T-helper 17 cell (primary cell): ENCODE results near the gene SH3RF3. TPM values are rescaled to one million over a fixed set of nuclear protein-coding genes. Genes with fewer than 3 reads are reported as not detected.

ENCODE experiments used
- ATAC-seq: fragments of 150-1000 bp; cut with Tn5 transposase; 2 replicates; pipeline ENCODE4 v1.10.0; 2021; ENCODE audit warnings: mild to moderate bottlenecking, moderate library complexity
- DNase-seq, 3 donors: peaks; one replicate each; pipeline versions ENCODE4 v3.0.0 to v3.0.0-alpha.2; 2020 to 2021
- H3K9me3 ChIP-seq: one replicate; pipeline ENCODE4 v1.7.0; 2013; ENCODE audit warnings: low read length, mild to moderate bottlenecking; ENCODE audit not compliant: control insufficient read depth, poor library complexity, severe bottlenecking
- H3K27ac Mint-ChIP-seq: one replicate; pipeline ENCODE4 v1.8.0; 2022; ENCODE audit warnings: mild to moderate bottlenecking, moderate library complexity, mixed read lengths
- H3K27me3 Mint-ChIP-seq: one replicate; pipeline ENCODE4 v1.8.0; 2022; ENCODE audit warnings: mixed read lengths
- H3K36me3 Mint-ChIP-seq: one replicate; pipeline ENCODE4 v1.8.0; 2022; ENCODE audit warnings: low read depth, mixed read lengths
- H3K4me1 Mint-ChIP-seq: one replicate; pipeline ENCODE4 v1.8.0; 2022; ENCODE audit warnings: mild to moderate bottlenecking, mixed read lengths
- H3K4me3 Mint-ChIP-seq: one replicate; pipeline ENCODE4 v1.8.0; 2022; ENCODE audit warnings: mild to moderate bottlenecking, moderate library complexity, mixed read lengths
- total RNA-seq, 4 donors: library from RNA in 2 of 4; stranded (reverse) in 2 of 4; gene quantifications; one replicate each; pipeline ENCODE4 v1.2.3 and lab custom pipeline; 2022 to 2026

The SH3RF3 gene
- total RNA-seq, 2 donors from 2014 or later = 0.16 to 0.27 TPM

DNA sequence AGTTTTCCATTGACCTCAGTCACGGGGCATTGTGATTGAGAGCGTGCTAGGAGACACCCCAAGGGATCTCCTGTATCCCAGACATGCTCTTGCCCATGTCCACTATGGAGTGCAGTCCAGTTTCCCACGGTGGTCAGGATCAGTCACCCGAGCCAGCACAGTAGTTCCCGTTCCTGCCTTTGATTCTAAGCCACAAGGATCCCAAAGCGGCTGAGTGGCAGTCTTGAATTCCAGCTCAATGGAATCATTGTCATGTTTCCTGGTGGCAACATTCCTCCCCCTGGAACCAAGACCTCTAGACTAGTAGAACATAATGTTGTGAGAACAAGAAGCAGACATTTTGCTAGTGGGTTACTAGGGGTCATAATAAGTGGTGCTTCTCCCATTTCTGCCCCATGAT lies 330.5 kb downstream of the SH3RF3 start:
- no peaks in the 10 kb centered on the region for H3K36me3 Mint-ChIP-seq
- ATAC-seq = no peak

DNA sequence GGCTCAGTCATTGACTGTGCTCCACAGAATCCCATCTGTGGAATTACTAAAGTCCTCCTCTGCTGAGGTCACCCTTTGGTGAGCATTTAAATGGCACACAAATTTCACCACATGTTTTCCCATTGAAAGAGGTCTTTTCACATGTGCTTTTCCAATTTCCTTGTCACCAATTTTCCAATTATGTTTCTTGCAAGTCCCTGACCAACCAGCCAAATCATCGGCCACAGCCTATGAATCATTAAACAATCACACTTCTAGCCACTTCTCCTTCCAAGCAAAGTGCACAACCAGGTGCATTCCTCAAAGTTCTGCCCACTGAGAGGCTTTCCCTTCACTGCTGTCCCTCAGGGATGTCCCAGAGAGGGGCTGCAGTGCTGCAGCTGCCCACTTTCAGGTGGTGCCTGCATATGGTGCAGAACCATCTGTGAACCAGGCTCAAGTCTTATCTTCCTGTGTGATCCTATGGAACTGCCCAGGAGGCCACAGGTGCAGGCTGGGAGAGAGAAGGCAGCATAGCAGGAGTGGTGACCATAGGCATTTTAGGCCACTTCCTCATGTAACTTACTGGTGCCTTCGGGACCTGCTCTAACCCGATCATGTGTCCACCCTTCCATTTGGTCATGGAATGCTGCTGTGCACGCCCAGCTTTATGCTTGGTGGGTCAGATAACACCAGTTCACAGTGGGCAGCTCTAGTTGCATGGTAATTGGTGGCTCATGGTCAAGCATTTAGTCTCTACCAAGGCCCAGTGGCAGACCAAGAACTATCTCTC lies 331.7 kb downstream of the SH3RF3 start:
- no peak overlapping the region for H3K4me3 Mint-ChIP-seq
- H3K27me3 Mint-ChIP-seq = peaks cover 19% of the 10 kb centered on the region
- no peaks in the 10 kb centered on the region for H3K36me3 Mint-ChIP-seq
- no peaks in the 10 kb centered on the region for H3K9me3 ChIP-seq
- H3K27ac Mint-ChIP-seq = no peak overlapping the region
- no peaks in the 10 kb centered on the region for H3K4me1 Mint-ChIP-seq
- DNase-seq = no peak
- ATAC-seq = no peak

More for the DNA sequence above, 330.5 kb downstream of the SH3RF3 start:
- no peak overlapping the region for H3K27ac Mint-ChIP-seq
- no peak for DNase-seq
- H3K9me3 ChIP-seq = no peaks in the 10 kb centered on the region
- H3K27me3 Mint-ChIP-seq = peaks cover 22% of the 10 kb centered on the region
- H3K4me3 Mint-ChIP-seq = no peak overlapping the region
- no peaks in the 10 kb centered on the region for H3K4me1 Mint-ChIP-seq

DNA sequence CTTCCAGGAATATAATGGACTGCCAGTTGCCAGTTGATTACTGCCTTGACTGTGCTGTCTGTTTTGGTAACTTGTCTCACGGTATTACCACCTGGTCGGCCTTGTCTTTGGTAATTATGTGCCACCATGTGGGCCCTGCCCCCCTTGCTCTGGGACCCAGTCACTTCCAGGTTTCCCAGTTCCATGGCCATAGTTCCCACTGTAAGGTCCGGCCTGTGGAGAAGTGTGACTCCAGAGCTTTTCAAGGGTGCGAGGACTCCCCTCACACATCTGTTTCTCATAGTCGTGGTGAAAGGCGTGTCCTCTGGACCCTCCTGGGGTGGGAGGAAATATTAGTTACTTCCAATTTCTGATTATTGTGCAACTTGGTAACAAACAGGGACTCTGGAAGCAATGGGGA lies 334.2 kb downstream of the SH3RF3 start:
- H3K4me3 Mint-ChIP-seq = no peak overlapping the region
- no peaks in the 10 kb centered on the region for H3K4me1 Mint-ChIP-seq
- no peak overlapping the region for H3K27ac Mint-ChIP-seq
- DNase-seq (no peak), ATAC-seq (no peak)
- peaks cover 23% of the 10 kb centered on the region for H3K27me3 Mint-ChIP-seq
- H3K36me3 Mint-ChIP-seq = no peaks in the 10 kb centered on the region
- H3K9me3 ChIP-seq = no peaks in the 10 kb centered on the region

DNA sequence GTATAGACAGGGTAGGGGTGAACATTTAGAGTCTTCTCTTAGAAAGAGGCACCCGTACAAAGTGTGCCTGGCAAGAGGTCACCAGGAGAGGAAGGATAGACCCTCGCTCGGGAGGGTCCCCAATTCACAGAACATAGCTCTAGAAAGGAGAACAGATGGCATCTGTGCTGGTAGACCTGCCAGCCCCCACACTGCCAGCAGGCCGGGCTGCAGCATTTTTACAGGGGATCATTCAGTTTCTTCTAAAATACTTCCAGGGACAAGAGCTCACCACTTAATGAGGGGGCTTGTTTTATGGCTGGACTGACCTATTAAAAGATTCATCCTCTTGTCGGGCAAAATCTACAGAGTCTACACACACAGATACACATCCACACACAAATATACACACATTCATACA lies 334.9 kb downstream of the SH3RF3 start:
- no peak overlapping the region for H3K4me3 Mint-ChIP-seq
- no peaks in the 10 kb centered on the region for H3K4me1 Mint-ChIP-seq
- no peaks in the 10 kb centered on the region for H3K9me3 ChIP-seq
- ATAC-seq (no peak), DNase-seq (no peak)
- H3K36me3 Mint-ChIP-seq = no peaks in the 10 kb centered on the region
- H3K27me3 Mint-ChIP-seq = peaks cover 24% of the 10 kb centered on the region
- no peak overlapping the region for H3K27ac Mint-ChIP-seq

DNA sequence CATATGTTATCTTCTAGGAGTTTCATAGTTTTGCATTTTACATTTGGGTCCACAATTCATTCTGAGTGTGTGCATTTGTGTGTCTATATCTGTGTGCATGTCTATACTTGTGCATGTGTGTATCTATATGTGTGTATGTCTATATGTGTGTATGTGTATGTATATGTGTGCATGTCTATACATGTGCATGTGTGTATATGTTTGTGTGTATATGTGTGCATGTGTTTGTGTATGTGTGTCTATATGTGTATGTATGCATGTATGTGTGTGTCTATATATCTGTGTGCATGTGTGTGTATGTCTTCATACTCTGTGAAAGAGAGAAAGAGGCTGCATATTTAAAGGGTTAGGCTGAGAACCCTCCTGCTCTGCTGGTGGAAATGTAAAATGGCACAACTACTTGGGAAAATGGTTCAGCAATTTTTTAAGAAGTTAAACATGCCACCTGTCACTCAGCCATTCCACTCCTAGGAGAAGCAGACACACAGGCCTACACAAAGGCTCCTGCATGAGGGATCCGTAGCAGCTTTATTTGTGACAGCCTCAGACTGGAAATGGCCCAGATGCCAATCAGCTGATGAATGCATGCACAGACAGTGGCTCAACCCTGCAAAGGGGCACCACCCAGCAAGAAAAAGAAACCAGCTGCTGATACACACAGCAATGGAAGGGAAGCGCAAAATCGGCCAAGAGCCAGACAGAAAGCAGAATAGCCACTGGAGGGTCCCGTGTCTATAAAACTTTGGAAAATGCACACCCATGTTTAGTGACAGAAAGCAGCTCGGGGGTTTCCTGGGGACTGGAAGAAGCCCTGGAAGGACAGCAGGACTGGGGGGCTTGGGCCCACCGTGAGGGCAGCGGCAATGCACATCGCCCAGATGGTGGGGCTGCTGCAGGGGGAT lies 337.9 kb downstream of the SH3RF3 start:
- no peak overlapping the region for H3K4me3 Mint-ChIP-seq
- no peaks in the 10 kb centered on the region for H3K9me3 ChIP-seq
- no peaks in the 10 kb centered on the region for H3K4me1 Mint-ChIP-seq
- DNase-seq = no peak
- ATAC-seq = no peak
- H3K36me3 Mint-ChIP-seq = no peaks in the 10 kb centered on the region
- no peak overlapping the region for H3K27ac Mint-ChIP-seq
- H3K27me3 Mint-ChIP-seq = peaks cover 21% of the 10 kb centered on the region

DNA sequence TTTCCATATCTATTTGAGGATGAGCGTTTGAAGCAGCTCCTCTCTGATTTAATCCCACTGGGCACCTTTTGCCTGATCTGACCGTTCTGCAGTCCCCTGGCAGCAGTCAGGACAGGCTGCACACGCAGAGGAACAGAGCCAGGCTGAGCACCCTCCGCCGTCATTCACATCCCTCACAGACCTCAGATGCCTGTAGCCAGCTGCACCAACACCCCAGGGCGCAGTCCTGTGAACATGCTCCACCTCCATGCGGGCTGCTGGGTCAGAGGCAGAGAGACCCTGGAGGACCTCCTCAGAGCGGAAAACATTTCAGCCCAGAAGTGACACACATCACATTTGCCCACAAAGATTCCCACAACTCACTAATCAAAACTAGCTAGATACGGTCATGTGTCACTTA lies 338.7 kb downstream of the SH3RF3 start:
- H3K4me3 Mint-ChIP-seq = no peak overlapping the region
- H3K27ac Mint-ChIP-seq = no peak overlapping the region
- no peaks in the 10 kb centered on the region for H3K9me3 ChIP-seq
- no peaks in the 10 kb centered on the region for H3K4me1 Mint-ChIP-seq
- no peaks in the 10 kb centered on the region for H3K36me3 Mint-ChIP-seq
- DNase-seq (no peak), ATAC-seq (no peak)
- peaks cover 21% of the 10 kb centered on the region for H3K27me3 Mint-ChIP-seq

DNA sequence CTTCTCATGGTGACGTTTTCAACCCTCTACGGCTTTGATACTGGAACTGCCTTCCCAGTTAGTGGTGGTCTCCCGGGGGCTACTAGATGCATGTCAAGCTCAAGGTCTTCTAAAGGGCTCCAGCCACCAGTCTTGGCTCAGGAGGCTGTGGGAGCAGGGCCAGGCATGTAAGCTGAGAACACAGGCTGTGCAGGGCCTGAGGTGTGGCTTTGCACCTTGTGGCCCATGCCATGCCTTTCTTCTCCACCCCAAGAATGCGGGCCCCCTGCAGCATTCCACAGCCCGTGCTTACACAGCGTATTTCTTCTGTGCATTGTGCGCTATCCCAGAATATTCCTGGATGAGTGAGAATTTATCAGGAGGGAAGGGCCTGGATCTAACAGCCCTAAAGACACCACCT lies 339.9 kb downstream of the SH3RF3 start:
- Mint-ChIP-seq H3K27me3 (peaks cover 24% of the 10 kb centered on the region), H3K27ac (no peak overlapping the region), H3K4me3 (no peak overlapping the region), H3K4me1 (peaks cover 2% of the 10 kb centered on the region), H3K36me3 (no peaks in the 10 kb centered on the region)
- ATAC-seq (no peak), DNase-seq (no peak)
- H3K9me3 ChIP-seq = no peaks in the 10 kb centered on the region

DNA sequence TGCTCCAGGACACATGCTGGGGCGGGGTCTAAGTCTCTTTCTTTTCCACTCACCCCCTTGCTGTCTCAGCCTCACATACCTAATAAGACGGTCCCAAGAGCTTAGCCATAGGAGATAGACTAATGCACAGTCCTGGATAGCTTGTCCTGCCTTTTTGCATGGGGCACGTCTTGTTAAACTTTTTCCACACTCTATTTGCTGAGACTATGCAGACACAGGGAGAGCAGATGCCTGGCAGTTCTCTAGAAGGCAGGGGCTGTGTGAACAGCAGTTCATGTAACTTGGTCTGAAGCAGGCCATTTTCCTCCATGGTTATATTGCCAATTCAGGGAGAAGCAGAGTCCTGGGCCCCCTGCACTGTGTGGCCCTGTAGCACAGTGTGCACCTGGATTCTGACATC lies 342.7 kb downstream of the SH3RF3 start:
- H3K27ac Mint-ChIP-seq = no peak overlapping the region
- ATAC-seq (no peak), DNase-seq (no peak)
- H3K9me3 ChIP-seq = no peaks in the 10 kb centered on the region
- H3K27me3 Mint-ChIP-seq = peaks cover 28% of the 10 kb centered on the region
- H3K36me3 Mint-ChIP-seq = no peaks in the 10 kb centered on the region
- peaks cover 2% of the 10 kb centered on the region for H3K4me1 Mint-ChIP-seq
- H3K4me3 Mint-ChIP-seq = no peak overlapping the region

DNA sequence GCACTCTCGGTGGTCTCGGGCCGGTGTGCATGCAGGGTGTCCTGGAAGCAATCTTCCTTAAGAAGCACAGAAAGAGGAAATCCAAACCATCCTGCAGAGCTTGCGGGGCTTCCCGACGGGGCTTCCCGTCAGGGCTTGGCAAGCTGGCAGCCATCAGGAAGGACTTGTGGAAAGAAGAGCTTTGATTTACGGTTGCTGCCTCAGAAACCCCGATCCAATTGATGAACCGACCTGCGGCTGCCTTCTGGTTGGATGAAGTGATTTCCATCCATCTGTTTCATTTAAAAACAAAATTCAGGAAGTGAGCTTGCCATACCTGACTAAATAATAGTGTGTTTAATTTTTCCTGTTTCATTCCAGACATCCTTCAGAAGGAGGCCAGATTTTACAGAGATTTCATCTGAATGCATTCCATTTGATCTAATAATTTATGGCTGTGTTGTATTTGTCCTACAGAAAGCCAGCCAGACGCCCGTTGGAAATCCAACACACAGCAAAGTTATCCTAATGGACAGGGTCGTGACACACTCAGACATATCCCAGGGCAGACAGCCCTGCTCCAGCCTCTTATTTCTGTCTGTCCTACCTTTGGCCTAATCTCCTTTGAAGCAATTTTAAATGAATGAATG lies 343.4 kb downstream of the SH3RF3 start:
- Mint-ChIP-seq H3K36me3 (no peaks in the 10 kb centered on the region), H3K4me1 (peaks cover 2% of the 10 kb centered on the region), H3K27me3 (peaks cover 21% of the 10 kb centered on the region), H3K4me3 (no peak overlapping the region), H3K27ac (no peak overlapping the region)
- no peaks in the 10 kb centered on the region for H3K9me3 ChIP-seq
- ATAC-seq (no peak), DNase-seq (no peak)

DNA sequence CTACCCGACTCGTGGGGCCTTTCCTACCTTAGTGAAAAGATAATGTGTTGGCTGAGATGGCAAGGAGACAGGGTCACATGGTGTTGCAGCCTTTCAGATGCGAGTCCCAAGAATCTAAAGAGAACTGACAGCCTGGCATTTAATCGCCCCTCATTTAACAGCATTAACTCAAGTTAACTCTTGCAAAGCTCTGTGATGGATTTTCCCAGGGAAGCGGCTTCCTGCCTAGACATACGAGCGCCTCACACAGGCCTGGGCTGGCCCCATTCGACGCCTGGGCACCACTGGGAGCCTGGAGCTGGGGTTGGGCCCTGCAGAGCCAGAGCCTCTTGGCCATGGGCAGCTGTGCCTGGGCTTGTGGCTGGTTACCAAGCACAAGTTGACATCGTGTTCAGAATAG lies 344.0 kb downstream of the SH3RF3 start:
- no peak for DNase-seq
- Mint-ChIP-seq H3K36me3 (no peaks in the 10 kb centered on the region), H3K27me3 (peaks cover 16% of the 10 kb centered on the region), H3K4me1 (peaks cover 2% of the 10 kb centered on the region), H3K27ac (no peak overlapping the region), H3K4me3 (no peak overlapping the region)
- H3K9me3 ChIP-seq = no peaks in the 10 kb centered on the region
- ATAC-seq = no peak

DNA sequence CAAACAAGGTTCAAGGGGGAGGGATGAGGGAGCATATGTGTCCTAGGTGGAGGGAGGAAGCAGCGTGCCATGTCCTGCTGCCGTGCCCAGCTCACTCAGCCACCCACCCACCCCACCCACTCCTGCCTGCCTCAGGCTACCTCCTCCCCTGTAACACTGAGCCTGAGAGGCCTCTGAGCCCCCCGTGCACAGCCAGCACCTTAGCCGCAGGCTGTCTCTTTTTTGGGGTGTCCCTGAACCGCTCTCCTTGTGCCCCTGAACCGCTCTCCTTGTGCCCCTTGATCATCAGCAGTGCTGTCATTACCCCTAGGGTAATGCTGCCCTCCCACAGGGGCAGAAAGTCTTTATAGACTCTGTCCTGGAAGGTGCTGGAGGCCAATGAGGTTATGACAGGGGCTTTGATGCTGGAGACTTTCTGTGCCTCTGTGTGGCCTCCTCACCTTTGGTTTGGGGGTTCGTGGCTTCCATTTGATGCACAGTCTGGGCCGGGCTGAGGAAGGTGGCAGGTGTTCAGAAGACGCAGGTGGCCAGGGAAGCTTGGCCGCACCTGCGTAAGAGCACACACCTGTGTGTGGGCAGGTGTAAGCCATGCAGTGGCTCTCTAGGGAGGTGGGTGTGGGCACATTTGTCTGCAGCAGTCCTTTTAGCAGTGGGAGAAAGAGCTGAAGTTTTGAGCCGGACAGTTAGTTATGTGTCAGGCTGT lies 344.8 kb downstream of the SH3RF3 start:
- no peak overlapping the region for H3K4me3 Mint-ChIP-seq
- H3K27ac Mint-ChIP-seq = no peak overlapping the region
- H3K9me3 ChIP-seq = no peaks in the 10 kb centered on the region
- H3K4me1 Mint-ChIP-seq = peaks cover 2% of the 10 kb centered on the region
- no peak for DNase-seq
- H3K27me3 Mint-ChIP-seq = peaks cover 12% of the 10 kb centered on the region
- no peak for ATAC-seq
- no peaks in the 10 kb centered on the region for H3K36me3 Mint-ChIP-seq

DNA sequence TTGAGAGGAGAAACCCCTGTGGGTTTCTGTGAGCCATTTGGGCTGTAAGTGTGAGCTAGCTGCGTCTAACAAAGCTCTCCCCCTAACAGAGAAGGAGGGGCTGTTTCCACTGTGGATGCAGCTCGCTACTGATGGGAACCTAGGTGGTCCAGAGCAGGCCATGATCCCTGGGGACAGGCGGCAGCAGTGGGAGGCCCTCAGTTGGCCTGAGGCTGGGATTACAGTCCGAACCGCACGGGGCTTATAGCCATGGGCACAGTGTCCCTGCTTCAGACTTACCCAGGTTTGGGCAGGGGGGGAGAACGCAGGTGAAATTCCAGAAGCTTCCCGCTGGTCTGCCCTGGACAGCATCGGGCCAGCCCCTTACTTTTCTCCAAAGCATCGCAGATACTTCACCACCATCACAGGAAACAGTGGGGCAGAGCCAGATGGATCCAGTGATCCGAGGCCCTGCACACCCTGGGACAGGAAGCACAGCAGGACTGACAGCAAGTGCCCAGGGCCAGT lies 345.4 kb downstream of the SH3RF3 start:
- no peak for DNase-seq
- Mint-ChIP-seq H3K27me3 (peaks cover 12% of the 10 kb centered on the region), H3K4me3 (no peak overlapping the region), H3K36me3 (no peaks in the 10 kb centered on the region), H3K4me1 (peaks cover 2% of the 10 kb centered on the region), H3K27ac (no peak overlapping the region)
- no peaks in the 10 kb centered on the region for H3K9me3 ChIP-seq
- ATAC-seq = no peak
